Parathyroid adenoma (tissue), 2 donors: ENCODE results near the gene PLPPR4.
"Not testable (repeated sequence)": the region's sequence is repeated elsewhere in the genome, so short reads cannot be mapped to it uniquely, and the experiment has no call there.

Experiments used
- H2AFZ ChIP-seq: fragments of 300-600 bp; sonication (generic); one replicate; pipeline ENCODE4 v1.7.0; 2017; ENCODE audit warnings: antibody characterized with exemption, mild to moderate bottlenecking
- H3K27ac ChIP-seq: fragments of 300-600 bp; sonication (generic); one replicate; pipeline ENCODE4 v1.7.0; 2017
- H3K27me3 ChIP-seq: fragments of 300-600 bp; sonication (generic); one replicate; pipeline ENCODE4 v1.7.0; 2017; ENCODE audit warnings: low read length; ENCODE audit not compliant: control insufficient read depth, insufficient read depth
- H3K36me3 ChIP-seq: fragments of 300-600 bp; sonication (generic); one replicate; pipeline ENCODE4 v1.7.0; 2017; ENCODE audit warnings: low read length; ENCODE audit not compliant: control insufficient read depth, insufficient read depth
- H3K4me1 ChIP-seq: fragments of 300-600 bp; sonication (generic); one replicate; pipeline ENCODE4 v1.7.0; 2017; ENCODE audit warnings: control low read depth
- H3K4me2 ChIP-seq: fragments of 300-600 bp; sonication (generic); one replicate; pipeline ENCODE4 v1.7.0; 2017; ENCODE audit warnings: low read length
- H3K4me3 ChIP-seq: fragments of 300-600 bp; sonication (generic); one replicate; pipeline ENCODE4 v1.7.0; 2017; ENCODE audit warnings: low read depth, low read length
- H3K79me2 ChIP-seq: fragments of 300-600 bp; sonication (generic); one replicate; pipeline ENCODE4 v1.7.0; 2017; ENCODE audit warnings: control low read depth
- H3K9ac ChIP-seq: fragments of 300-600 bp; sonication (generic); one replicate; pipeline ENCODE4 v1.7.0; 2017; ENCODE audit warnings: mild to moderate bottlenecking
- H3K9me3 ChIP-seq: fragments of 300-600 bp; sonication (generic); one replicate; pipeline ENCODE4 v1.7.0; 2017; ENCODE audit warnings: low read length; ENCODE audit not compliant: control insufficient read depth
- TF ChIP-seq, protein P1 (sequence below): fragments of 300-600 bp; sonication (generic); IDR thresholded peaks from one replicate; pipeline ENCODE4 v1.7.0; 2017; ENCODE audit warnings: antibody characterized with exemption, mild to moderate bottlenecking
- donor health status: primary hyperparathyroidism.

Gene PLPPR4

DNA sequence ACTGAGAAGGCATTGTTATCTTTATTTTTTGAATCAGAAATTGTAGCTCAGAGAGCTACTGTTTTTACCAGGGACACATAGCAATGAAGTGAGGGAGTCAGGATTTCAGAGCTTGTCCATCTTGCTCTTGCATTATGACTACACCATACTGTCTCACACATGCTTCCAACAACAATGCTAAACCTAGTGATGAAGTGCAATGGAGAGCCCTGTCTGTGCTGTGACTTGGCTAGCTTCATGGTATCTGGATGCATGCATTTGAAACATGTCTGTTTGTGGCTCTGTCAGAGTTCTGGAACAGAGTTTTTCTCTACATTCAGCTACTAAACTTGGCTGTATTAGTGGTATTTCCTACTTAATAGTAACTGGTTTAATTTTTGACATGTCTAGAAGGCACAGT is 7.0 kb downstream of the PLPPR4 start:
- Histone ChIP-seq H3K79me2 (no peaks in the 10 kb centered on the region), H3K27ac (no peak overlapping the region), H3K4me1 (no peaks in the 10 kb centered on the region), H3K9ac (no peak overlapping the region), H3K4me3 (no peak overlapping the region), H3K9me3 (peaks cover 6% of the 10 kb centered on the region), H2AFZ (no peak overlapping the region), H3K27me3 (no peaks in the 10 kb centered on the region), H3K36me3 (no peaks in the 10 kb centered on the region), H3K4me2 (no peak overlapping the region)
- TF ChIP-seq, protein P1, sequence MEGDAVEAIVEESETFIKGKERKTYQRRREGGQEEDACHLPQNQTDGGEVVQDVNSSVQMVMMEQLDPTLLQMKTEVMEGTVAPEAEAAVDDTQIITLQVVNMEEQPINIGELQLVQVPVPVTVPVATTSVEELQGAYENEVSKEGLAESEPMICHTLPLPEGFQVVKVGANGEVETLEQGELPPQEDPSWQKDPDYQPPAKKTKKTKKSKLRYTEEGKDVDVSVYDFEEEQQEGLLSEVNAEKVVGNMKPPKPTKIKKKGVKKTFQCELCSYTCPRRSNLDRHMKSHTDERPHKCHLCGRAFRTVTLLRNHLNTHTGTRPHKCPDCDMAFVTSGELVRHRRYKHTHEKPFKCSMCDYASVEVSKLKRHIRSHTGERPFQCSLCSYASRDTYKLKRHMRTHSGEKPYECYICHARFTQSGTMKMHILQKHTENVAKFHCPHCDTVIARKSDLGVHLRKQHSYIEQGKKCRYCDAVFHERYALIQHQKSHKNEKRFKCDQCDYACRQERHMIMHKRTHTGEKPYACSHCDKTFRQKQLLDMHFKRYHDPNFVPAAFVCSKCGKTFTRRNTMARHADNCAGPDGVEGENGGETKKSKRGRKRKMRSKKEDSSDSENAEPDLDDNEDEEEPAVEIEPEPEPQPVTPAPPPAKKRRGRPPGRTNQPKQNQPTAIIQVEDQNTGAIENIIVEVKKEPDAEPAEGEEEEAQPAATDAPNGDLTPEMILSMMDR, result no peak

DNA sequence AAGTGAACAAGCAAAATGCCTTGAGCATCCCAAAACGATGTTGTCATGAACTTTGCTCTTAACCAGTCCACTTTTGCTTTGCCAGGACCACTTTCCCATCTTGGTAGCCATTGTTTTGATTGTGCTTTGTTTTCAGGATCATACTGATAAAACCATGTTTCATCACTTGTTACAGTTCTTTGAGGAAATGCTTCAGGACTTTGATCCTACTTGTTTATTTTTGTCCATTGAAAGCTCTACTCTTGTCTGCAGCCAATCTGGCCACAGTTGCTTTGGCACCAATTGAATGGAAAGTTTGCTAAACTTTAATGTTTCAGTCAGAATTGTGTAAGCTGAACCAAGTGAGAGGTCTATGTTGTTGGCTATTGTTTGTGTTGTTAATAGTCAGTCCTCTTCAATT is 12.8 kb downstream of the PLPPR4 start:
- TF ChIP-seq, protein P1, result no peak
- Histone ChIP-seq H3K4me2 (no peak overlapping the region), H3K79me2 (no peaks in the 10 kb centered on the region), H3K9ac (no peak overlapping the region), H3K27me3 (no peaks in the 10 kb centered on the region), H3K27ac (no peak overlapping the region), H3K4me1 (no peaks in the 10 kb centered on the region), H3K9me3 (peaks cover 9% of the 10 kb centered on the region), H3K4me3 (no peak overlapping the region), H2AFZ (no peak overlapping the region), H3K36me3 (no peaks in the 10 kb centered on the region)

DNA sequence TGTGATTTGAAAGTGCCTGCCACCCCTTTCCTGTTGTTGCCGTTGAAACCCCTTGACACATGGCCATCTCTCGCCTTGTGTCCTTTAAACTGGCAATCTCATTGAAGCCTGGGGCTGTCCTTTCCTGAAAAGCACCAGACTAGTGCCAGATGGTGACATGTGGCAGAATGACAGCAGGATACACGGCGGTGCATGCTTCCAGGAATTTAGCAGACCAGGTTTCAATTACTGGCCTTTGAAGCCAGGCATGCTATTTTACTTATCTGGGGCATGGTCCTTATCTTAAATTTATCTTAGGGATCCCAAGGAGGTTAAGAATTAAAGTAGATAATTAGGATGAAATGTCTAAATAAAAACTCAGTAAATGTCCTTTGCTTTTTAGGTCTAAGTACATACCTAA is 15.2 kb downstream of the PLPPR4 start:
- Histone ChIP-seq H3K9ac (no peak overlapping the region), H3K9me3 (peaks cover 7% of the 10 kb centered on the region)

GRCh38 chr1:99281105-99281504 is 16.8 kb downstream of the PLPPR4 start:
- H3K4me2 ChIP-seq, result no peak overlapping the region
- H3K27ac ChIP-seq, result no peak overlapping the region
- H3K9ac ChIP-seq, result no peak overlapping the region
- TF ChIP-seq, protein P1, result no peak
- no peaks in the 10 kb centered on the region for H3K4me1 ChIP-seq
- H3K4me3 ChIP-seq, result no peak overlapping the region
- no peaks in the 10 kb centered on the region for H3K36me3 ChIP-seq
- H3K79me2 ChIP-seq, result no peaks in the 10 kb centered on the region
- peaks cover 3% of the 10 kb centered on the region for H3K9me3 ChIP-seq
- H3K27me3 ChIP-seq, result no peaks in the 10 kb centered on the region
- no peak overlapping the region for H2AFZ ChIP-seq

More for the DNA sequence above, 15.2 kb downstream of the PLPPR4 start:
- no peak overlapping the region for H3K27ac ChIP-seq
- TF ChIP-seq, protein P1, result no peak
- H3K4me1 ChIP-seq, result no peaks in the 10 kb centered on the region
- H3K79me2 ChIP-seq, result no peaks in the 10 kb centered on the region
- H3K36me3 ChIP-seq, result no peaks in the 10 kb centered on the region
- no peaks in the 10 kb centered on the region for H3K27me3 ChIP-seq
- H3K4me2 ChIP-seq, result no peak overlapping the region
- H3K4me3 ChIP-seq, result no peak overlapping the region
- H2AFZ ChIP-seq, result no peak overlapping the region

- TF ChIP-seq, protein P1, result no peak
- no peak overlapping the region for H2AFZ ChIP-seq
- H3K79me2 ChIP-seq, result no peaks in the 10 kb centered on the region
- no peaks in the 10 kb centered on the region for H3K4me1 ChIP-seq
- H3K9me3 ChIP-seq, result no peaks in the 10 kb centered on the region
- no peaks in the 10 kb centered on the region for H3K27me3 ChIP-seq
- H3K4me3 ChIP-seq, result no peak overlapping the region
- no peak overlapping the region for H3K27ac ChIP-seq
- H3K36me3 ChIP-seq, result no peaks in the 10 kb centered on the region
- H3K9ac ChIP-seq, result no peak overlapping the region
- no peak overlapping the region for H3K4me2 ChIP-seq
These were observed 18.2 kb downstream of the PLPPR4 start for GRCh38 chr1:99282536-99282935.

DNA sequence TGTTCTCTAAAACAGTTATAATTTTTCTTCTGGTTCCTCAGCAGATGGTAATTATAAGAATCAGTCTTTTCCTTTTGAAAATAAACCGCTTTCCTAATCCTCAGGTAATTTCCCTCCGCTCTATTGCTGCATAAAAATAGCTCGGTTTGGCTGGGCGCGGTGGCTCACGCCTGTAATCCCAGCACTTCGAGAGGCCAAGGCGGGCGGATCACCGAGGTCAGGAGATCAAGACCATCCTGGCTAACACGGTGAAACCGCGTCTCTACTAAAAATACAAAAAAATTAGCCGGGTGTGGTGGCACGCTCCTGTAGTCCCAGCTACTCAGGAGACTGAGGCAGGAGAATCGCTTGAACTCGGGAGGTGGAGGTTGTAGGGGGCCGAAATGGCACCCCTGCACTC is 19.2 kb downstream of the PLPPR4 start:
- H3K27ac ChIP-seq, H3K9ac ChIP-seq, H3K9me3 ChIP-seq, H3K4me2 ChIP-seq, H3K36me3 ChIP-seq, H2AFZ ChIP-seq, H3K4me3 ChIP-seq, H3K27me3 ChIP-seq, H3K79me2 ChIP-seq, H3K4me1 ChIP-seq: not testable (repeated sequence)
